Measurements from ENCODE around the gene KCNA10. TPM values are rescaled to one million over a fixed set of nuclear protein-coding genes. Genes with fewer than 3 reads are reported as not detected.

Gene KCNA10
- total RNA-seq, 1 experiment from 2014 or later, result not detected

DNA sequence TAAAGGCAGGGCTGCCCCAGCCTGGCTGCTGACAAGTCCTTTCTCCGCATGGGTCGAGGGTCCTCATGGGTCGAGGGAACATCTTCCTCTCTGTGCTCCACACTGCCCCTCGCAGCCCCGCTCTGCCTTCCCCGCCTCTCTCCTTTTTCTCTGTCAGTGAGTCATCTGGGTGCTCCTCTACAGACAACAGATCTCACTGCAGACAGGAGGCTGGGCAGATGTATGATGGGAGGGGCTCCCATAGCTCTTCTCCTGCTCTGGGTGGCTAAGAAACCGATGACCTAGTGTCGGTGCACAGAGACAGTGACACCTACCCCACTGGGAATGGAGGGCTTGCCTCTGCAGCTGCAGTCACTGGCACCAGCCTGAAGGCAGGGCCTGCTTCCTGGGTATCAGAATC is 5.5 kb downstream of the KCNA10 start (continued):
- TF ChIP-seq, protein P1, sequence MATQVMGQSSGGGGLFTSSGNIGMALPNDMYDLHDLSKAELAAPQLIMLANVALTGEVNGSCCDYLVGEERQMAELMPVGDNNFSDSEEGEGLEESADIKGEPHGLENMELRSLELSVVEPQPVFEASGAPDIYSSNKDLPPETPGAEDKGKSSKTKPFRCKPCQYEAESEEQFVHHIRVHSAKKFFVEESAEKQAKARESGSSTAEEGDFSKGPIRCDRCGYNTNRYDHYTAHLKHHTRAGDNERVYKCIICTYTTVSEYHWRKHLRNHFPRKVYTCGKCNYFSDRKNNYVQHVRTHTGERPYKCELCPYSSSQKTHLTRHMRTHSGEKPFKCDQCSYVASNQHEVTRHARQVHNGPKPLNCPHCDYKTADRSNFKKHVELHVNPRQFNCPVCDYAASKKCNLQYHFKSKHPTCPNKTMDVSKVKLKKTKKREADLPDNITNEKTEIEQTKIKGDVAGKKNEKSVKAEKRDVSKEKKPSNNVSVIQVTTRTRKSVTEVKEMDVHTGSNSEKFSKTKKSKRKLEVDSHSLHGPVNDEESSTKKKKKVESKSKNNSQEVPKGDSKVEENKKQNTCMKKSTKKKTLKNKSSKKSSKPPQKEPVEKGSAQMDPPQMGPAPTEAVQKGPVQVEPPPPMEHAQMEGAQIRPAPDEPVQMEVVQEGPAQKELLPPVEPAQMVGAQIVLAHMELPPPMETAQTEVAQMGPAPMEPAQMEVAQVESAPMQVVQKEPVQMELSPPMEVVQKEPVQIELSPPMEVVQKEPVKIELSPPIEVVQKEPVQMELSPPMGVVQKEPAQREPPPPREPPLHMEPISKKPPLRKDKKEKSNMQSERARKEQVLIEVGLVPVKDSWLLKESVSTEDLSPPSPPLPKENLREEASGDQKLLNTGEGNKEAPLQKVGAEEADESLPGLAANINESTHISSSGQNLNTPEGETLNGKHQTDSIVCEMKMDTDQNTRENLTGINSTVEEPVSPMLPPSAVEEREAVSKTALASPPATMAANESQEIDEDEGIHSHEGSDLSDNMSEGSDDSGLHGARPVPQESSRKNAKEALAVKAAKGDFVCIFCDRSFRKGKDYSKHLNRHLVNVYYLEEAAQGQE (IDR thresholded peaks at IDR 0.05; ENCODE audit: low read depth), result no peak
- TF ChIP-seq, protein P2, sequence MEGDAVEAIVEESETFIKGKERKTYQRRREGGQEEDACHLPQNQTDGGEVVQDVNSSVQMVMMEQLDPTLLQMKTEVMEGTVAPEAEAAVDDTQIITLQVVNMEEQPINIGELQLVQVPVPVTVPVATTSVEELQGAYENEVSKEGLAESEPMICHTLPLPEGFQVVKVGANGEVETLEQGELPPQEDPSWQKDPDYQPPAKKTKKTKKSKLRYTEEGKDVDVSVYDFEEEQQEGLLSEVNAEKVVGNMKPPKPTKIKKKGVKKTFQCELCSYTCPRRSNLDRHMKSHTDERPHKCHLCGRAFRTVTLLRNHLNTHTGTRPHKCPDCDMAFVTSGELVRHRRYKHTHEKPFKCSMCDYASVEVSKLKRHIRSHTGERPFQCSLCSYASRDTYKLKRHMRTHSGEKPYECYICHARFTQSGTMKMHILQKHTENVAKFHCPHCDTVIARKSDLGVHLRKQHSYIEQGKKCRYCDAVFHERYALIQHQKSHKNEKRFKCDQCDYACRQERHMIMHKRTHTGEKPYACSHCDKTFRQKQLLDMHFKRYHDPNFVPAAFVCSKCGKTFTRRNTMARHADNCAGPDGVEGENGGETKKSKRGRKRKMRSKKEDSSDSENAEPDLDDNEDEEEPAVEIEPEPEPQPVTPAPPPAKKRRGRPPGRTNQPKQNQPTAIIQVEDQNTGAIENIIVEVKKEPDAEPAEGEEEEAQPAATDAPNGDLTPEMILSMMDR (IDR thresholded peaks at IDR 0.05 in 2 of 3, conservative IDR thresholded peaks at IDR 0.05 in 1 of 3; ENCODE audit: borderline replicate concordance in 1 of 3, insufficient read depth in 1 of 3, low read depth in 2 of 3, low read length in 2 of 3), result no peak
- TF ChIP-seq SRF (IDR thresholded peaks at IDR 0.05; ENCODE audit: low read depth) (no peak), RAD21 (IDR thresholded peaks at IDR 0.05; ENCODE audit: low read depth) (no peak), EGR1 (IDR thresholded peaks at IDR 0.05; ENCODE audit: low read depth) (no peak), CBX3 (IDR thresholded peaks at IDR 0.05; ENCODE audit: low read depth) (no peak), TCF7L2 (IDR thresholded peaks at IDR 0.05; ENCODE audit: borderline replicate concordance, extremely low read depth, insufficient read depth, insufficient read length) (no peak), POLR2A (IDR thresholded peaks at IDR 0.05; ENCODE audit: borderline replicate concordance, extremely low read depth, insufficient read depth, insufficient read length) (no peak), SP1 (IDR thresholded peaks at IDR 0.05; ENCODE audit: low read depth) (no peak), EZH2phosphoT487 (IDR thresholded peaks at IDR 0.05; ENCODE audit: borderline replicate concordance) (no peak)
- TF ChIP-seq, protein P3, sequence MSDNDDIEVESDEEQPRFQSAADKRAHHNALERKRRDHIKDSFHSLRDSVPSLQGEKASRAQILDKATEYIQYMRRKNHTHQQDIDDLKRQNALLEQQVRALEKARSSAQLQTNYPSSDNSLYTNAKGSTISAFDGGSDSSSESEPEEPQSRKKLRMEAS (IDR thresholded peaks at IDR 0.05), result no peak
